OCI-M2 (cell line): Measurements from ENCODE around the gene BECN2.

Source experiments
- DNase-seq: peaks from one replicate; lab custom pipeline; 2025; ENCODE audit not compliant: unreplicated experiment; lab: John Stamatoyannopoulos, UW

The BECN2 gene

GRCh38 chr1:241957692-241958494, at the start of gene BECN2:
Gene BECN2 (plus strand): TSS chr1:241957767. CDS start chr1:241957767, 0 bp downstream.
- DNase-seq = no peak

- no peak for DNase-seq
Measured at GRCh38 chr1:241916196-241916595, 41.4 kb upstream of the BECN2 start.

GRCh38 chr1:241917487-241917886, 40.1 kb upstream of the BECN2 start:
- no peak for DNase-seq

- no peak for DNase-seq
Measured at GRCh38 chr1:241918879-241919278, 38.7 kb upstream of the BECN2 start.

- DNase-seq = no peak
Measured at GRCh38 chr1:241924080-241924808, 33.3 kb upstream of the BECN2 start.

GRCh38 chr1:241926141-241926540, 31.4 kb upstream of the BECN2 start:
- DNase-seq = no peak

- DNase-seq = no peak
Measured at GRCh38 chr1:241927321-241927720, 30.2 kb upstream of the BECN2 start.

GRCh38 chr1:241932845-241933244, 24.7 kb upstream of the BECN2 start:
- DNase-seq = no peak

- DNase-seq = no peak
Measured at GRCh38 chr1:241934201-241934848, 23.2 kb upstream of the BECN2 start.

- no peak for DNase-seq
Measured at GRCh38 chr1:241934866-241935265, 22.7 kb upstream of the BECN2 start.

GRCh38 chr1:241939798-241940197, 17.8 kb upstream of the BECN2 start:
- DNase-seq = no peak

GRCh38 chr1:241942738-241943137, 14.8 kb upstream of the BECN2 start:
- DNase-seq = no peak

GRCh38 chr1:241944300-241944699, 13.3 kb upstream of the BECN2 start:
- no peak for DNase-seq

GRCh38 chr1:241947354-241947753, 10.2 kb upstream of the BECN2 start:
- DNase-seq = no peak

GRCh38 chr1:241950390-241950789, 7.2 kb upstream of the BECN2 start:
- no peak for DNase-seq

GRCh38 chr1:241962153-241962552, 4.6 kb downstream of the BECN2 start:
- no peak for DNase-seq

- no peak for DNase-seq
Measured at GRCh38 chr1:241963722-241964121, 6.2 kb downstream of the BECN2 start.

GRCh38 chr1:241964550-241965282, 7.1 kb downstream of the BECN2 start:
- DNase-seq = no peak

GRCh38 chr1:241968611-241969010, 11.0 kb downstream of the BECN2 start:
- DNase-seq = no peak

- no peak for DNase-seq
Measured at GRCh38 chr1:241972703-241973369, 15.3 kb downstream of the BECN2 start.

- no peak for DNase-seq
Measured at GRCh38 chr1:241976229-241976628, 18.7 kb downstream of the BECN2 start.
